Spleen (tissue), 7 donors: Measurements from ENCODE around the gene OR2A14.
"Not testable (repeated sequence)": the region's sequence is repeated elsewhere in the genome, so short reads cannot be mapped to it uniquely, and the experiment has no call there.

Experiments used
- POLR2A ChIP-seq, 3 donors: fragments of 450-650 bp; IDR thresholded peaks; one replicate each; pipeline ENCODE4 v1.5.1; 2017; ENCODE audit warnings: antibody characterized with exemption in 3 of 3, mild to moderate bottlenecking in 1 of 3
- POLR2AphosphoS5 ChIP-seq, 3 donors: sonication (generic); formaldehyde crosslinking; IDR thresholded peaks; one replicate each; pipeline ENCODE4 v1.5.1; 2017; ENCODE audit warnings: antibody characterized with exemption in 3 of 3
- TF ChIP-seq, protein P1 (sequence below), 11 experiments: fragments of 200-600 bp in 7 of 11; fragments of 450-650 bp in 4 of 11; sonication (generic) in 4 of 11; IDR thresholded peaks in 8 of 11; conservative IDR thresholded peaks in 3 of 11; 1 replicate in 7 of 11; 2 replicates in 4 of 11; pipeline versions ENCODE4 v1.4.0 to v1.8.0; 2016 to 2021; ENCODE audit warnings: antibody characterized with exemption in 11 of 11, inconsistent platforms in 4 of 11, mild to moderate bottlenecking in 1 of 11
- donor health status: DM: no; HTN: no; CAD: no; lungs with moderate emphysema.
- donor health status: DM: no; HTN: no; CAD: no.
- donor health status: DM: no; HTN: no; CAD: no.

DNA sequence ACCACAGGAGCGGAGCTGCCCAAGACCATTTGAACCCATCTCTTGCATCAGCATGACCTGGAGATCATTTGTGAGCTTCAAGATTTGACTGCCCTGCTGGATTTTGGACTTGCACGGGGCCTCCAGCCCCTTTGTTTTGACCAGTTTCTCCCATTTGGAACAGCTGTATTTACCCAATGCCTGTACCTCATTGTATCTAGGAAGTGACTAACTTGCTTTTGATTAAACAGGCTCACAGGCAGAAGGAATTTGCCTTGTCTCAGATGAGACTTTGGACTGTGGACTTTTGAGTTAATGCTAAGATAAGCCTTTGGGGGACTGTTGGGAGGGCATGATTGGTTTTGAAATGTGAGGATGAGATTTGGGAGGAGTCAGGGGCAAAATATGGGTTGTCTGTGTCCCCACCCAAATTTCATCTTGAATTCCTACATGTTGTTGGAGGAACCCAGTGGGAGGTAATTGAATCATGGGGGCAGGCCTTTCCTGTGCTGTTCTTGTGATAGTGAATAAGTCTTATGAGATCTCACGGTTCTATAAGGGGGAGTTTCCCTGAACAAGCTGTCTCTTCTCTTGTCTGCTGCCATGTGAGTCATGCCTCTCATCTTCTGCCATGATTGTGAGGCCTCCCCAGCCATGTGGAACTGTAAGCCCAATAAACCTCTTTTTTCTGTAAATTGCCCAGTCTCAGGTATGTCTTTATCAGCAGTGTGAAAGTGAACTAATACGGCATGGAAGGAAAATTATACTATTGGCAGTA is 48.8 kb downstream of the OR2A14 start:
- TF ChIP-seq, protein P1, sequence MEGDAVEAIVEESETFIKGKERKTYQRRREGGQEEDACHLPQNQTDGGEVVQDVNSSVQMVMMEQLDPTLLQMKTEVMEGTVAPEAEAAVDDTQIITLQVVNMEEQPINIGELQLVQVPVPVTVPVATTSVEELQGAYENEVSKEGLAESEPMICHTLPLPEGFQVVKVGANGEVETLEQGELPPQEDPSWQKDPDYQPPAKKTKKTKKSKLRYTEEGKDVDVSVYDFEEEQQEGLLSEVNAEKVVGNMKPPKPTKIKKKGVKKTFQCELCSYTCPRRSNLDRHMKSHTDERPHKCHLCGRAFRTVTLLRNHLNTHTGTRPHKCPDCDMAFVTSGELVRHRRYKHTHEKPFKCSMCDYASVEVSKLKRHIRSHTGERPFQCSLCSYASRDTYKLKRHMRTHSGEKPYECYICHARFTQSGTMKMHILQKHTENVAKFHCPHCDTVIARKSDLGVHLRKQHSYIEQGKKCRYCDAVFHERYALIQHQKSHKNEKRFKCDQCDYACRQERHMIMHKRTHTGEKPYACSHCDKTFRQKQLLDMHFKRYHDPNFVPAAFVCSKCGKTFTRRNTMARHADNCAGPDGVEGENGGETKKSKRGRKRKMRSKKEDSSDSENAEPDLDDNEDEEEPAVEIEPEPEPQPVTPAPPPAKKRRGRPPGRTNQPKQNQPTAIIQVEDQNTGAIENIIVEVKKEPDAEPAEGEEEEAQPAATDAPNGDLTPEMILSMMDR (IDR thresholded peaks at IDR 0.05 in 8 of 11, conservative IDR thresholded peaks at IDR 0.05 in 3 of 11), result not testable (repeated sequence)
- not testable (repeated sequence) for TF ChIP-seq POLR2A, POLR2AphosphoS5 (IDR thresholded peaks at IDR 0.05)
